Measurements from ENCODE around the gene CSNK1D.

The CSNK1D gene

GRCh38 chr17:82249896-82250581 lies 23.5 kb downstream of the CSNK1D start:
- DNase-seq: no peak

GRCh38 chr17:82248815-82249674 lies 24.5 kb downstream of the CSNK1D start:
- no peak for DNase-seq

GRCh38 chr17:82247856-82248671 lies 25.4 kb downstream of the CSNK1D start:
- DNase-seq: no peak

- no peak for DNase-seq
These were observed 26.2 kb downstream of the CSNK1D start for GRCh38 chr17:82247182-82247823.

- no peak for DNase-seq
These were observed 26.9 kb downstream of the CSNK1D start for GRCh38 chr17:82246365-82247181.

- no peak for DNase-seq
These were observed 27.5 kb downstream of the CSNK1D start for GRCh38 chr17:82246040-82246364.

- no peak for DNase-seq
These were observed 28.1 kb downstream of the CSNK1D start for GRCh38 chr17:82245134-82246039.

GRCh38 chr17:82244413-82245133 lies 28.9 kb downstream of the CSNK1D start:
- no peak for DNase-seq

- no peak for DNase-seq
These were observed 29.7 kb downstream of the CSNK1D start for GRCh38 chr17:82243648-82244412.

GRCh38 chr17:82242977-82243647 lies 30.4 kb downstream of the CSNK1D start:
- no peak for DNase-seq

- DNase-seq: no peak
These were observed 30.9 kb downstream of the CSNK1D start for GRCh38 chr17:82242698-82242976.

GRCh38 chr17:82241926-82242697 lies 31.4 kb downstream of the CSNK1D start:
- DNase-seq: no peak

- no peak for DNase-seq
These were observed 32.1 kb downstream of the CSNK1D start for GRCh38 chr17:82241183-82241925.

- DNase-seq: no peak
These were observed 32.9 kb downstream of the CSNK1D start for GRCh38 chr17:82240506-82241182.

- no peak for DNase-seq
These were observed 33.5 kb downstream of the CSNK1D start for GRCh38 chr17:82239926-82240505.

- DNase-seq: no peak
These were observed 34.0 kb downstream of the CSNK1D start for GRCh38 chr17:82239401-82239925.
